Activated CD8-positive, alpha-beta T cell treated with anti-CD3 and anti-CD28 coated beads, Interleukin-2, amount 10 ng/mL, durations not matched to agents 7 days and 5 days (primary cell): ENCODE results near the gene SWSAP1. TPM values are rescaled to one million over a fixed set of nuclear protein-coding genes. Genes with fewer than 3 reads are reported as not detected.
"Not testable (repeated sequence)": the region's sequence is repeated elsewhere in the genome, so short reads cannot be mapped to it uniquely, and the experiment has no call there.

Experiments
- ATAC-seq: fragments of 150-1000 bp; cut with Tn5 transposase; one replicate; pipeline ENCODE4 v1.10.0; 2021; ENCODE audit warnings: moderate library complexity
- CTCF ChIA-PET: fragments of 350-600 bp; sonication (Branson Sonifier 250); formaldehyde crosslinking; loops from one replicate; lab custom pipeline; 2021; ENCODE audit warnings: antibody characterized with exemption; lab: Charles Lee
- POLR2A ChIA-PET: fragments of 350-600 bp; sonication (Branson Sonifier 250); formaldehyde crosslinking; loops from one replicate; lab custom pipeline; 2021; ENCODE audit warnings: antibody characterized with exemption; lab: Charles Lee
- DNase-seq: peaks from one replicate; pipeline ENCODE4 v3.0.0-alpha.2; 2020
- H3K27ac Mint-ChIP-seq: one replicate; pipeline ENCODE4 v1.8.0; 2021; ENCODE audit warnings: mild to moderate bottlenecking, mixed read lengths
- H3K27me3 Mint-ChIP-seq: one replicate; pipeline ENCODE4 v1.8.0; 2021; ENCODE audit warnings: low read depth, mixed read lengths
- H3K36me3 Mint-ChIP-seq: one replicate; pipeline ENCODE4 v1.8.0; 2021; ENCODE audit warnings: low read depth, mixed read lengths
- H3K4me1 Mint-ChIP-seq: one replicate; pipeline ENCODE4 v1.8.0; 2021; ENCODE audit warnings: low read depth, mixed read lengths
- H3K4me3 Mint-ChIP-seq: one replicate; pipeline ENCODE4 v1.8.0; 2021; ENCODE audit warnings: mild to moderate bottlenecking, mixed read lengths
- H3K9me3 Mint-ChIP-seq: one replicate; pipeline ENCODE4 v1.8.0; 2022; ENCODE audit warnings: mixed read lengths; ENCODE audit not compliant: insufficient read depth
- total RNA-seq, 2 experiments: library from RNA; stranded (reverse); gene quantifications; one replicate each; pipeline ENCODE4 v1.2.3, GENCODE V29; 2021

The SWSAP1 gene
- total RNA-seq, 2 experiments from 2014 or later = 3.1 to 3.4 TPM

DNA sequence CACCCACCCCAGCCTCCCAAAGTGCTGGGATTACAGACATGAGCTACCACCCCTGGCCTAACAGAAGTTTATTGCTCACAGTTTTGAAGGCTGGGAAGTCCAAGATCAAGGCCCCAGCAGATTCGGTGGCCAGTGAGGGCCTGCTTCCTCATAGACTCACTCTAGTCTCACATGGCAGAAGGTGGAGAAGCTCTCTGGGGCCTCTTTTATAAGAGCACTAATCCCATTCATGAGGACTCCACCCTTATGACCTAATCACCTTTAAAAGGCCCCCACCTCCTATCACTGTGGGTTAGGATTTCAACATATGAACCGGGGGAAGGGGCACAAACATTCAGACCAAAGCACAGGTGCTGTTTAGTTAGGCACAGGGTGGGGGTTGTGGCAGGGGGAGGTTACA is 6.9 kb upstream of the SWSAP1 start:
- H3K36me3 Mint-ChIP-seq = peaks cover 4% of the 10 kb centered on the region
- POLR2A ChIA-PET = interaction anchor here (2.6 kb wide), 1 partner anchor 14 kb away, joined by 6 read pairs; no protein-coding TSS in a partner anchor
- DNase-seq = no peak
- CTCF ChIA-PET = interaction anchor here (1.9 to 2.3 kb wide), 2 partner anchors 14 to 115 kb away, joined by 7 to 11 read pairs; no protein-coding TSS in a partner anchor
- no peak for ATAC-seq
- no peak overlapping the region for H3K27ac Mint-ChIP-seq
- H3K27me3 Mint-ChIP-seq = no peaks in the 10 kb centered on the region
- H3K4me1 Mint-ChIP-seq = no peaks in the 10 kb centered on the region
- no peaks in the 10 kb centered on the region for H3K9me3 Mint-ChIP-seq
- no peak overlapping the region for H3K4me3 Mint-ChIP-seq

DNA sequence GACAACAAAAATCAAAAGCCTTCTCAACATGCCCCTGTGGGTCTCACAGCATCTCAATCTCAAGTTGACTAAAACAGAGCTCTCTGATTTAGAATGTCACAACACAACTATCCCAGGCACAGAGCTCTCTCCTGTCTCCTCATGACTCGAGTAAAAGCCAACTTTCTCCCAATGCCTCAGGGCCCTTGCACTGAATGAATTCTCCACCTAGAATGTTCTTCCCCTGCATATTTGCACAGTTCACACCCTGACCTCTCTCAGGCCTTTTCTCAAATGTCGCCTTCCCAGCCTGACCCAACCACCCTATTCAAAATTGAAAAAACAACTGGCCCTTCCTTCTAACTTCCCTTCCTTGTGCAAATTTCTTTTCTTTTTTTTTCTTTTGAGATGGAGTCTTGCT is 3.7 kb upstream of the SWSAP1 start:
- ChIA-PET CTCF (interaction anchor here (1.9 kb wide), 1 partner anchor 10 kb away, joined by 9 read pairs; no protein-coding TSS in a partner anchor), POLR2A (no interaction called here)
- Mint-ChIP-seq H3K4me1 (peaks cover 3% of the 10 kb centered on the region), H3K9me3 (no peaks in the 10 kb centered on the region), H3K27me3 (no peaks in the 10 kb centered on the region), H3K36me3 (peaks cover 6% of the 10 kb centered on the region), H3K27ac (no peak overlapping the region), H3K4me3 (no peak overlapping the region)
- DNase-seq (no peak), ATAC-seq (no peak)

DNA sequence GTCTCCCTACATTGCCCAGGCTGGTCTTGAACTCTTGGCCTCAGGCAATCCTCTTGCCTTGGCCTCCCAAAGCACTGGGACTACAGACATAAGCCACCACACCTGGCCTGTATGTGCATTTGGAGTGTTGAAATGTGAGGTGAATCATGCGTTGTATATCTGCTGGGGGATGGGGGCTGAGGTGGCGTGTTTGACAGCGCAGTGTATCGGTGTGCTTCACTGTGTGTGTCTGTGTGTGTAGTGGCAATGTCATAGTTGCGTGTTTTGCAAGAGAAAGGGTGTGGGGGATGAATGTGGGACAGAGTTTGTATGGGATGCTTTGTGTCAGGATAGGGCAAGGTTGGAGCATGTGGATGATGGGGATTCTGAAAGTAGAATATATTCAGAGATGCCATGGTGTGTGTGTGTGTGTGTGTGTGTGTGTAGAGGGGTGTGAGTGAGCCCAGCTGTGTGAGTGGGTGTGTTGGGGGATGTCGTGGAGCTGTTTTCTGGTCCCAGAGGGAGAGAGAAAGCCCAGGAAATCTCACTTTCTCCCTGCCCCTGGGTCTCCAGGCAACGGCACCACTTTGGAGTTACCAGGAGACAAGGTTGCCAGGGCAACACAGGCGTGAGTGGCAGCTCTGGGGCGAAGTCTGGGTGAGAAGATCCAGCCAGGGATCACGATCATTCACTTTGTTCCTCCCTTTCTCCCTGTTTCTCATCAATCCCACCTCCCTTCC is 1.1 kb upstream of the SWSAP1 start:
- POLR2A ChIA-PET = interaction anchor here (1.2 kb wide), 2 partner anchors 22 to 84 kb away, joined by 3 read pairs; no protein-coding TSS in a partner anchor
- ATAC-seq (no peak), DNase-seq (no peak)
- no peak overlapping the region for H3K4me3 Mint-ChIP-seq
- no peaks in the 10 kb centered on the region for H3K27me3 Mint-ChIP-seq
- H3K9me3 Mint-ChIP-seq = no peaks in the 10 kb centered on the region
- peaks cover 21% of the 10 kb centered on the region for H3K36me3 Mint-ChIP-seq
- CTCF ChIA-PET = interaction anchor here (1.3 to 3.2 kb wide), 4 partner anchors 10 to 79 kb away, joined by 3 to 16 read pairs (median 14); partner anchors contain the start of genes ODAD3 and PRKCSH
- peaks cover 22% of the 10 kb centered on the region for H3K4me1 Mint-ChIP-seq
- no peak overlapping the region for H3K27ac Mint-ChIP-seq

DNA sequence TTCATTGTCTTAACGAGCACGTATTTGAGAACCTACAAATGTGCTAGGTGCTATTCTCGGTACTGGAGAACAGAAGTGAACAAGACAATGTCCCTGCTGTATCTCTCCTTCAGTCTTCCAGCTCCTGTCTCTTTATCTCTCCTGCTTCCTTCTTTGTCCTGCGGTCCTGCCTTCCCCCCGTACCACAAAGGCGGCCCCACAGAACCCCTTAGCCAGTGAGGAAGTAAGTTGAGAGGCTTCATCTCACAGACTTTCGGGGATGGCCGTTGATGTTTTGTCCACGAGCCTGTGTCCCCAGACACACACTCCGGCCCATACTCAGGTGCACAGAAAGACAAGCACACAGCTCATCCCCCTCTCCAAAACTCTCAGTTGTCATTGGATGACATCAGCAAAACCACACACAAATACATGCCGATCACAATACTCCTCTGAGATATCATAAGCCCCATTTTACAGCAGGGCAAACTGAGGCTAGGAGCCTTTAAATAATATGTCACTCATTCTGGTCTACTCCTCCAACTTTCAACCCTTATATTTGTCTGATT is 507 bp upstream of the SWSAP1 start:
- Mint-ChIP-seq H3K9me3 (no peaks in the 10 kb centered on the region), H3K4me1 (peaks cover 27% of the 10 kb centered on the region), H3K4me3 (no peak overlapping the region), H3K36me3 (peaks cover 24% of the 10 kb centered on the region), H3K27ac (no peak overlapping the region), H3K27me3 (no peaks in the 10 kb centered on the region)
- ChIA-PET CTCF (interaction anchor here (1.0 to 4.3 kb wide), 10 partner anchors 9 to 502 kb away, joined by 3 to 35 read pairs (median 8); partner anchors contain the start of genes CCDC159, ELAVL3, ODAD3 and PRKCSH), POLR2A (interaction anchor here (0.5 to 2.0 kb wide), 8 partner anchors 7 to 168 kb away, joined by 3 to 10 read pairs (median 4); partner anchors contain the start of genes ODAD3 and PRKCSH)
- DNase-seq (no peak), ATAC-seq (no peak)

DNA sequence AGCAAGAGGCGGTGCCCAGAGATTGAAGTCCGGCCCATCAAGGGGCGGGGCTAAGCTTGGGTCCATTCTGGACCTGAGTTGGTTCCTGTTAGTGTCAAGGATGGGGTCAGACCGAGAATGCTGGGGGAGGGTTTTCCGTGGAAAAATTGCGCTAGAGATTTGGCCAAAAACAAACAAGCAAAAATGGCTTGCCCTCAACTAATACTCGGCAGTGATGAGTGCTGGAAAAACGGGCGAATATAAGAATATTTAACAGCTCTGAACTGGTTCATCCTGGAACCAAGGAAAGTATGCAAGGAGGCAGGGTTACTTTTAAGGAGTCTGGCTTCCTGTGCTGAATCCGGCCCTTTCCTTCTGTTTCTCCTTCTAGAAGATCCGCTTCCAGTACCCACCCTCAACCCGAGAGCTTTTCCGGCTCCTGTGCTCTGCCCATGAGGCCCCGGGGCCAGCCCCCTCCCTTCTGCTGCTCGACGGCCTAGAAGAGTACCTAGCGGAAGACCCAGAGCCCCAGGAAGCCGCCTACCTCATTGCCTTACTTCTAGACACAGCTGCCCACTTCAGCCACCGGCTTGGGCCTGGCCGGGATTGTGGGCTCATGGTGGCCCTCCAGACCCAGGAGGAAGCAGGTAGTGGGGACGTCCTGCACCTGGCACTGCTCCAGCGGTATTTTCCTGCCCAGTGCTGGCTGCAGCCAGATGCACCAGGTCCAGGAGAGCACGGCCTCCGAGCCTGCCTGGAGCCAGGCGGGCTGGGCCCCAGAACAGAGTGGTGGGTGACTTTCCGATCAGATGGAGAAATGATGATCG is 880 bp downstream of the SWSAP1 start:
- H3K27me3 Mint-ChIP-seq = no peaks in the 10 kb centered on the region
- H3K4me1 Mint-ChIP-seq = peaks cover 37% of the 10 kb centered on the region

DNA sequence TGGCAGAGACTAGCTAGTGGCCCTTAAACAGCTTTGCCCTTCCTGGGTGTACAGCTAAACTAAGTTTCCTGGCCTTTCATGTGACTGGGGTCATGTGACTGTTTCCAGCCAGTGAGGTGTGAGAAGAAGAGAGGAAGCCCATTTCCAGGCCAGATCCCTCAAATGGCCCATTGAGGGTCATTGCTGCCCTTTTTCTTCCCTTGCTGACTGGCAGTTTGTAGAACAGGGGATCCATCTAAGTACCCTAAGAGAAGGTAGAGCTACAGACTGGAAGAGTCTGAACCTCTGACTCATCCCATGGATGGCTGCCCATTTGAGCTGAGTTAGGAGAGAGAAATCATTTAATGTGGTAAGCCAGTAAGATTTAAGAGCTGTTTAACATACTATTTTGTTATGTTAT is 2.8 kb downstream of the SWSAP1 start:
- POLR2A ChIA-PET = interaction anchor here (0.5 to 0.6 kb wide), 2 partner anchors 42 to 512 kb away, joined by 3 read pairs; partner anchors contain the start of gene RGL3

More for the DNA sequence above, 880 bp downstream of the SWSAP1 start:
- CTCF ChIA-PET = interaction anchor here (0.7 to 4.3 kb wide), 15 partner anchors 8 to 504 kb away, joined by 3 to 35 read pairs (median 3); partner anchors contain the start of genes CCDC159, ELAVL3, ODAD3 and PRKCSH
- POLR2A ChIA-PET = interaction anchor here (1.0 to 2.0 kb wide), 12 partner anchors 8 to 153 kb away, joined by 3 to 15 read pairs (median 4); partner anchors contain the start of genes CCDC159, ECSIT, ODAD3 and PRKCSH
- H3K4me3 Mint-ChIP-seq = no peak overlapping the region
- peak; percentile 50 for ATAC-seq
- H3K27ac Mint-ChIP-seq = no peak overlapping the region
- peak; percentile 91 for DNase-seq
- H3K36me3 Mint-ChIP-seq = peaks cover 23% of the 10 kb centered on the region
- H3K9me3 Mint-ChIP-seq = no peaks in the 10 kb centered on the region

DNA sequence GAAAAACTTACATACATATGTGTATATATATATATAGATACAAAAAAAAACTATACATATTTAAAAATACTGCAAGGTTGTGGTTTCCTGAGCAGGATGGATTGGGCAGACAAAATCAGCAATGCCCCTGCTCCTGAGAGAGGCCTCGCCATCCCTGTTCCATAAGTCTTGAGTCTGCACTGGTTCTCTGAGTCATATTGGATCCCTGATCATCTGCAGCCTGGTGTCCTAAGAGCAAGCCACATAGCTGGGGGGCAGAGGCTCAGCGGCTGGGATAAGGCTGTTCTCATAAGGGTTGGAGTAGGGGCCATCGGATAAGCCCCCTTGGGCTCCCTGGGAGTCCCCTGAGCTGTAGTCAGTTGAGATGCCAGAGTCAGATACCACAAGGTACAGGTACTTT is 3.3 kb downstream of the SWSAP1 start:
- no peak overlapping the region for H3K4me3 Mint-ChIP-seq
- DNase-seq (no peak), ATAC-seq (no peak)
- peaks cover 52% of the 10 kb centered on the region for H3K4me1 Mint-ChIP-seq
- peaks cover 23% of the 10 kb centered on the region for H3K36me3 Mint-ChIP-seq
- CTCF ChIA-PET = interaction anchor here (1.0 to 4.3 kb wide), 8 partner anchors 9 to 542 kb away, joined by 3 to 35 read pairs (median 4); partner anchors contain the start of genes ODAD3, PRKCSH, RAB3D and TMED1
- no peaks in the 10 kb centered on the region for H3K9me3 Mint-ChIP-seq
- H3K27ac Mint-ChIP-seq = peak overlapping the region; percentile 68
- peaks cover 2% of the 10 kb centered on the region for H3K27me3 Mint-ChIP-seq
- POLR2A ChIA-PET = interaction anchor here (0.5 kb wide), 1 partner anchor 512 kb away, joined by 3 read pairs; no protein-coding TSS in a partner anchor

More for the DNA sequence above, 2.8 kb downstream of the SWSAP1 start:
- Mint-ChIP-seq H3K4me3 (no peak overlapping the region), H3K4me1 (peaks cover 50% of the 10 kb centered on the region), H3K27ac (peak overlapping the region; percentile 89), H3K27me3 (no peaks in the 10 kb centered on the region), H3K9me3 (no peaks in the 10 kb centered on the region), H3K36me3 (peaks cover 23% of the 10 kb centered on the region)
- ATAC-seq (no peak), DNase-seq (peak; percentile 57)
- CTCF ChIA-PET = interaction anchor here (0.7 to 4.3 kb wide), 11 partner anchors 9 to 542 kb away, joined by 3 to 35 read pairs (median 4); partner anchors contain the start of genes ODAD3, PRKCSH, RAB3D and TMED1

DNA sequence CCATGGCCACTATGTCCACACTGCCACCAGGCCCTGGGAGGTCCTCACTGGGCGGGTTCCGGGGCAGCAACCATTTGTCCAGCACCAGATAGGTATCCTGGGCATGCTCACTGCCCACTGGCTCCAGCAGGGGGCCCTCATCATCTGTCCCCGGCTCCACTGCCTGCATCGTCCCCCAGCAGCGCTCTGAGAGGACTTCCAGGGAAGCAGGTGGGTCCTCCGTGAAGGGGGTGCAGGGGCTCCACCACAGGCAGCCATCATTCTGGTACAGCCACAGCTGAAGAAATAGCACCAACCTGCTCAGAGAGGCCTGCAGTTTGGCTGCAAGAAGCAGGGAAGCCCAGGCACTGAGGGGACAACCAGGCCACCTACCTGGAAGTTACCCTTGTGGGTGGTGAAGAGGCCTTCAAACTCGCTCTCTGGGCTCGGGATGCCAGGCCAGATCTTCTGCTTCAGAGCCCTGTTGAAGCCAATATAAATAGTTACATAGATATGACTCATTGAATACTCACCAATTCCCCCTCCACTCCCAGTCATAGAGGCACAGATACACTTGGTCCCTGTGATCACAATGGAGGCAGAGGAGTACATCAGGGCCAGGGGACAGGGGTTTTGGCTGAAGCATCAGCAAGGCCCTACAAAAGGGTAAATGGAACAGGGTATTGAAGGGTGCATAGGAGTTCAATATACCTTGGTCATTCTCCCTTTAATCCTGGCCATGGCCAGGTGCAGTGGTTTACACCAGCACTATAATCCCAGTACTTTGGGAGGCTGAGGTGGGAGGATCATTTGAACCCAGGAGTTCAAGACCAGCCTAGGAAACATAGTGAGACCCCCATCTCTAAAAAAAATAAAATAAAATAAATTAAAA is 4.1 kb downstream of the SWSAP1 start:
- no peak for ATAC-seq
- no peak for DNase-seq
- H3K4me3 Mint-ChIP-seq = no peak overlapping the region

DNA sequence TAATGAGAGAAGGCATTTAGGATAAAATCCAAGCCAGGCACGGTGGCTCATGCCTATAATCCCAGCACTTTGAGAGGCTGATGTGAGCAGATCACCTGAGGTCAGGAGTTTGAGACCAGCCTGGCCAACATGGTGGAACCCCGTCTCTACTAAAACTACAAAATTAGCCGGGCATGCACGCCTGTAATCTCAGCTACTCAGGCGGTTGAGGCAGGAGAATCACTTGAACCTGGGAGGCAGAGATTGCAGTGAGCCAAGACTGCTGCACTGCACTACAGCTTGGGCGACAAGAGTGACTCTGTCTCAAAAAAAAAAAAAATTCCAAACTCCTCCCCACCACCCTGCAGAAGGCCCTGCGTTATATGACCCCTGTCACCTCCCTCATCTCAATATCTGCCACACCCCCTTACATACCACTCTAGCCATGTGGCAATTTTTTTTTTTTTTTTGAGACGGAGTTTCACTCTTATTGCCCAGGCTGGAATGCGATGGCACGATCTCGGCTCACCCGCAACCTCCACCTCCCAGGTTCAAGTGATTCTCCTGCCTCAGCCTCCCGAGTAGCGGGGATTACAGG is 4.9 kb downstream of the SWSAP1 start:
- not testable (repeated sequence) for H3K4me3 Mint-ChIP-seq
- POLR2A ChIA-PET = interaction anchor here (1.4 kb wide), 1 partner anchor 290 kb away, joined by 7 read pairs; the partner anchor contains the start of gene LDLR

More for the DNA sequence above, 4.1 kb downstream of the SWSAP1 start:
- Mint-ChIP-seq H3K4me1 (peaks cover 58% of the 10 kb centered on the region), H3K27ac (peak overlapping the region; percentile 39), H3K9me3 (no peaks in the 10 kb centered on the region), H3K27me3 (peaks cover 5% of the 10 kb centered on the region), H3K36me3 (peaks cover 23% of the 10 kb centered on the region)
- ChIA-PET POLR2A (no interaction called here), CTCF (interaction anchor here (1.8 to 4.3 kb wide), 2 partner anchors 57 to 104 kb away, joined by 5 to 35 read pairs; partner anchors contain the start of genes ODAD3 and PRKCSH)

More for the DNA sequence above, 4.9 kb downstream of the SWSAP1 start:
- ATAC-seq, H3K9me3 Mint-ChIP-seq, H3K27me3 Mint-ChIP-seq, DNase-seq: not testable (repeated sequence)
- CTCF ChIA-PET = interaction anchor here (1.1 to 2.7 kb wide), 4 partner anchors 9 to 85 kb away, joined by 3 to 25 read pairs (median 12); no protein-coding TSS in a partner anchor
- Mint-ChIP-seq H3K36me3 (peaks cover 23% of the 10 kb centered on the region), H3K4me1 (peaks cover 58% of the 10 kb centered on the region), H3K27ac (peak overlapping the region; percentile 39)
